ENCODE results near the gene GJA1. TPM values are rescaled to one million over a fixed set of nuclear protein-coding genes. Genes with fewer than 3 reads are reported as not detected.
"Not testable (repeated sequence)": the region's sequence is repeated elsewhere in the genome, so short reads cannot be mapped to it uniquely, and the experiment has no call there.

GJA1 gene
- total RNA-seq, 1 experiment from 2014 or later = 528 TPM

GRCh38 chr6:121395736-121396135, 39.7 kb upstream of the GJA1 start:
- Histone ChIP-seq H3K18ac (ENCODE audit: insufficient read length, low read depth, low read length) (no peak overlapping the region), H3K4ac (ENCODE audit: low read depth, low read length) (no peak overlapping the region), H4K8ac (replicated peaks; ENCODE audit: insufficient read length, low read depth, low read length) (no peak overlapping the region), H2BK12ac (ENCODE audit: insufficient read length, low read depth, low read length) (no peak overlapping the region), H3K9me3 (ENCODE audit: control insufficient read depth, low read depth, low read length) (no peaks in the 10 kb centered on the region), H3K56ac (ENCODE audit: insufficient read length, low read depth, low read length) (no peak overlapping the region), H3K79me1 (ENCODE audit: insufficient read depth, low read depth, low read length, poor library complexity, severe bottlenecking) (no peaks in the 10 kb centered on the region), H2AK5ac (ENCODE audit: insufficient read length, low read length) (no peak overlapping the region), H3K14ac (ENCODE audit: insufficient read depth, low read length) (no peak overlapping the region), H2BK120ac (ENCODE audit: low read depth, low read length, poor library complexity, severe bottlenecking) (no peak overlapping the region), H3K9ac (ENCODE audit: extremely low read depth, insufficient read length, low read length) (no peak overlapping the region), H2AFZ (ENCODE audit: low read length) (no peak overlapping the region), H3T11ph (ENCODE audit: low read length) (no peak overlapping the region), H2BK5ac (ENCODE audit: insufficient read length, low read length) (no peak overlapping the region), H4K91ac (ENCODE audit: insufficient read length, low read depth, low read length) (no peak overlapping the region), H3K23me2 (ENCODE audit: insufficient read length, low read depth, low read length, poor library complexity, severe bottlenecking) (no peaks in the 10 kb centered on the region), H3K4me1 (ENCODE audit: insufficient read depth, low read length) (no peaks in the 10 kb centered on the region), H2BK15ac (ENCODE audit: low read depth, low read length) (no peak overlapping the region), H2BK20ac (ENCODE audit: low read depth, low read length, poor library complexity, severe bottlenecking) (no peak overlapping the region), H3K27me3 (ENCODE audit: insufficient read depth, low read length) (no peaks in the 10 kb centered on the region), H4K5ac (ENCODE audit: insufficient read length, low read depth, low read length) (no peak overlapping the region), H3K79me2 (ENCODE audit: insufficient read depth, low read length) (no peaks in the 10 kb centered on the region), H3K23ac (ENCODE audit: insufficient read length, low read depth, low read length) (no peak overlapping the region), H3K4me2 (ENCODE audit: insufficient read depth, insufficient read length, low read length) (no peak overlapping the region), H3K27ac (ENCODE audit: insufficient read length, low read depth, low read length) (no peak overlapping the region), H4K20me1 (ENCODE audit: control insufficient read depth, insufficient read depth, insufficient read length) (no peaks in the 10 kb centered on the region)
- H3K27ac Mint-ChIP-seq = no peak overlapping the region
- no peak for DNase-seq
- H3K4me3 Mint-ChIP-seq = no peak overlapping the region
- no CpG with 5 or more reads among the region's 4 CpGs for WGBS (ENCODE audit: extremely low coverage, insufficient read length, low lambda C conversion rate)
- no peaks in the 10 kb centered on the region for H3K27me3 Mint-ChIP-seq (ENCODE audit: low read depth)
- TF ChIP-seq CTCF (conservative IDR thresholded peaks at IDR 0.05) = no peak
- no peaks in the 10 kb centered on the region for H3K9me3 Mint-ChIP-seq
- peaks cover 0 to 8% of the 10 kb centered on the region in 2 experiments; a peak in 2 of 4 replicates for H3K4me1 Mint-ChIP-seq
- no peaks in the 10 kb centered on the region for H3K36me3 Mint-ChIP-seq (ENCODE audit: insufficient read depth in 1 of 3, low read depth in 3 of 3)

GRCh38 chr6:121397188-121397587, 38.3 kb upstream of the GJA1 start:
- H3K27me3 Mint-ChIP-seq (ENCODE audit: low read depth); H3T11ph ChIP-seq (ENCODE audit: low read length); H3K4me1 Mint-ChIP-seq; H3K36me3 Mint-ChIP-seq (ENCODE audit: insufficient read depth in 1 of 3, low read depth in 3 of 3); H3K23me2 ChIP-seq (ENCODE audit: insufficient read length, low read depth, low read length, poor library complexity, severe bottlenecking); DNase-seq; H3K9ac ChIP-seq (ENCODE audit: extremely low read depth, insufficient read length, low read length); H3K4me3 Mint-ChIP-seq; H3K4ac ChIP-seq (ENCODE audit: low read depth, low read length); H2BK15ac ChIP-seq (ENCODE audit: low read depth, low read length); H3K9me3 ChIP-seq (ENCODE audit: control insufficient read depth, low read depth, low read length); H2BK120ac ChIP-seq (ENCODE audit: low read depth, low read length, poor library complexity, severe bottlenecking); H3K18ac ChIP-seq (ENCODE audit: insufficient read length, low read depth, low read length); H3K27ac Mint-ChIP-seq; H3K79me2 ChIP-seq (ENCODE audit: insufficient read depth, low read length); H2BK12ac ChIP-seq (ENCODE audit: insufficient read length, low read depth, low read length); H4K20me1 ChIP-seq (ENCODE audit: control insufficient read depth, insufficient read depth, insufficient read length); H3K23ac ChIP-seq (ENCODE audit: insufficient read length, low read depth, low read length); H3K4me1 ChIP-seq (ENCODE audit: insufficient read depth, low read length); H4K5ac ChIP-seq (ENCODE audit: insufficient read length, low read depth, low read length); H3K27me3 ChIP-seq (ENCODE audit: insufficient read depth, low read length); H3K79me1 ChIP-seq (ENCODE audit: insufficient read depth, low read depth, low read length, poor library complexity, severe bottlenecking); H3K14ac ChIP-seq (ENCODE audit: insufficient read depth, low read length); H3K4me2 ChIP-seq (ENCODE audit: insufficient read depth, insufficient read length, low read length); H4K8ac ChIP-seq (replicated peaks; ENCODE audit: insufficient read length, low read depth, low read length); H2AK5ac ChIP-seq (ENCODE audit: insufficient read length, low read length); H3K27ac ChIP-seq (ENCODE audit: insufficient read length, low read depth, low read length); H3K9me3 Mint-ChIP-seq; H2AFZ ChIP-seq (ENCODE audit: low read length); H2BK5ac ChIP-seq (ENCODE audit: insufficient read length, low read length); H4K91ac ChIP-seq (ENCODE audit: insufficient read length, low read depth, low read length); H3K56ac ChIP-seq (ENCODE audit: insufficient read length, low read depth, low read length); H2BK20ac ChIP-seq (ENCODE audit: low read depth, low read length, poor library complexity, severe bottlenecking): not testable (repeated sequence)
- WGBS (ENCODE audit: extremely low coverage, insufficient read length, low lambda C conversion rate) = no CpG with 5 or more reads among the region's 6 CpGs

All from H9 (cell line).